Hair follicle dermal papilla cell (primary cell): ENCODE measurements around the gene ASCC3. TPM values are rescaled to one million over a fixed set of nuclear protein-coding genes. Genes with fewer than 3 reads are reported as not detected.

Source experiments
- total RNA-seq: library from RNA; depleted of rRNA; stranded (reverse); fragments of >200 nt; gene quantifications from 2 replicates; pipeline ENCODE4 v1.2.3, GENCODE V29; 2012

ASCC3 gene, protein sequence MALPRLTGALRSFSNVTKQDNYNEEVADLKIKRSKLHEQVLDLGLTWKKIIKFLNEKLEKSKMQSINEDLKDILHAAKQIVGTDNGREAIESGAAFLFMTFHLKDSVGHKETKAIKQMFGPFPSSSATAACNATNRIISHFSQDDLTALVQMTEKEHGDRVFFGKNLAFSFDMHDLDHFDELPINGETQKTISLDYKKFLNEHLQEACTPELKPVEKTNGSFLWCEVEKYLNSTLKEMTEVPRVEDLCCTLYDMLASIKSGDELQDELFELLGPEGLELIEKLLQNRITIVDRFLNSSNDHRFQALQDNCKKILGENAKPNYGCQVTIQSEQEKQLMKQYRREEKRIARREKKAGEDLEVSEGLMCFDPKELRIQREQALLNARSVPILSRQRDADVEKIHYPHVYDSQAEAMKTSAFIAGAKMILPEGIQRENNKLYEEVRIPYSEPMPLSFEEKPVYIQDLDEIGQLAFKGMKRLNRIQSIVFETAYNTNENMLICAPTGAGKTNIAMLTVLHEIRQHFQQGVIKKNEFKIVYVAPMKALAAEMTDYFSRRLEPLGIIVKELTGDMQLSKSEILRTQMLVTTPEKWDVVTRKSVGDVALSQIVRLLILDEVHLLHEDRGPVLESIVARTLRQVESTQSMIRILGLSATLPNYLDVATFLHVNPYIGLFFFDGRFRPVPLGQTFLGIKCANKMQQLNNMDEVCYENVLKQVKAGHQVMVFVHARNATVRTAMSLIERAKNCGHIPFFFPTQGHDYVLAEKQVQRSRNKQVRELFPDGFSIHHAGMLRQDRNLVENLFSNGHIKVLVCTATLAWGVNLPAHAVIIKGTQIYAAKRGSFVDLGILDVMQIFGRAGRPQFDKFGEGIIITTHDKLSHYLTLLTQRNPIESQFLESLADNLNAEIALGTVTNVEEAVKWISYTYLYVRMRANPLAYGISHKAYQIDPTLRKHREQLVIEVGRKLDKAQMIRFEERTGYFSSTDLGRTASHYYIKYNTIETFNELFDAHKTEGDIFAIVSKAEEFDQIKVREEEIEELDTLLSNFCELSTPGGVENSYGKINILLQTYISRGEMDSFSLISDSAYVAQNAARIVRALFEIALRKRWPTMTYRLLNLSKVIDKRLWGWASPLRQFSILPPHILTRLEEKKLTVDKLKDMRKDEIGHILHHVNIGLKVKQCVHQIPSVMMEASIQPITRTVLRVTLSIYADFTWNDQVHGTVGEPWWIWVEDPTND (N-terminal part only)
- 67.0 and 76.9 TPM in 2 replicates for total RNA-seq

DNA sequence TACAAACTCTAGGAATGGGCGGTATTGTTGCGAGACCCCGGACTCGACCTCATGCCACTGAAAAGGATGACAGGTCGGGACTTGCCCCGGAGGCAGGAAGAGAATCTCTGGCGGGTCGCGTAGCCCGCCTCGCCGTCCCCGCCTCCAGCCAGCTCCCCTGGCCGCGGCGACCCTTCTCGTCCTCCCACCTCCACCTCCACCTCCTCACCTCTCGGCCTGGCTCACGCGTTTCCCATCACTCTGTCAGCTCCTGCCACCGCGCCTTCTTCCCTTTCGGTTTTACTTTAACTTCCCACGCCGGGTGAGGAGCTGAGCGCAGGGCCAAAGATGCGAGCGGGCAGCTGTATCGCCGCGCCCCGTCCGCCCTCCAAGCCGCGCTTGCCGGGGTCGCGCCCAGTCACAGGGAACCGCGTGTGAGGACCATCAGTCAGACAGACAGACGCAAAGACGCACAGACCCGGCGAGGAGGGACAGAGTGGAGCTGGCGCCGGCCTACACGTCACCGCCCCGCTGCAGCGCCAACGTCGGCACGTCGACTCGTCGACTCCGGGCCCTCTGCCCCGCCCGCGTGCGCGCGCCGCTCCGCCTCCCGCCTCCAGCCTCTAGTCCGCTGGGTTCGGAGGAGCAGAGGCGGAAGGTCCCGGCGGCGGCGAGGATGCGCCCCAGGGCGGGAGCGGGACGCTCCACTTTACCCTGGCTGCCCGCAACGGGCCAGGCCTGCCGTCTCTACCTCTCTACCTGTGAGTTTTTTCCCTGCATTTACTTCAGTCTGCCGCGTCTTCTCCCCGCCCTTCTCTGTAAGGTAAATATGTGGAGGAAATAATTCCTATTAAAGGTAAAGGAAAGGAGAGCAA lies at the start of gene ASCC3:
Gene ASCC3 (minus strand): TSS at position 477 of the 854 bp plus-strand sequence. CDS start 13,332 bp downstream, outside the sequence.

DNA sequence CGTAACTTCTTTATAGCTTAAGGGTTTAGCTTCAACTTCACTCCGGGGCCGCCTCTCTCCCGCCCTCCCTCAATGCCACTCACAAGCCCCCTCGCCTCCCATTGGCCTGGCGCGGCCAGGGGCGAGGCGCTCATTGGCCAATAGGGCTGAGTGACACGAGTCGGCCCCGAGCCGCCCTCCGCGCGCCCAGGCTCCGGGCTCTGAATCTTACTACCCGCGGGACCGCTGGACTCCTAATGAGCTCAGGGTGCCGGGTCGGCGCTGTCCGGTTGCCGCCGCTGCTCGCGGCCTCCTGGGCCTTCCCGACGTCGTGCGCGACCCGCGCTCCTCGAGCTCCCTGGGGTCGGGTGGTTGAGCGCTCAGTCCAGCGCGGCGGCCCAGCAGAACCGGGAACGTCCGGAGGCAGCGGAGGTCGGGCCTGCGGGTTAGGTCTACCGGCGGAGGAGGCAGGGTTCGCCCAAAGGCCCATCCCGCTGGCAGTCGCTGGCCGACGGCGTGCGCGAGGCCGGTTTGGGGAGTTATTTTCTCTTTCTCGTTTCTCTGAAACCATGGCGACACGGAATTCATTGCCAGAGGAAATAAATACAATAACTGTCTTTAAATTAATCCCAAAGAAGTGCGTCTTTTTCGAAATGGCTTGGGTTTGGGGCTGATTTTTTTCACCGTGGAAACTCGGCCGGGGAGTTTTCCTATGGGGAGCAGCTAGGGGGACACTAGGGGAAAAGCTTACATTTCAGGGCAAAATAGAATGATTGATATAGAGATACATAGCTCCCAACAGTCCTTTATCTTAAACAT lies 416.0 kb downstream of the ASCC3 start, which contains the start of gene SIM1:
Gene SIM1 (minus strand): TSS at position 19 of the 798 bp plus-strand sequence. CDS start 1,453 bp downstream, outside the sequence.

